ENCODE data around the gene LYPD5. TPM values are rescaled to one million over a fixed set of nuclear protein-coding genes. Genes with fewer than 3 reads are reported as not detected.

LYPD5 gene, protein sequence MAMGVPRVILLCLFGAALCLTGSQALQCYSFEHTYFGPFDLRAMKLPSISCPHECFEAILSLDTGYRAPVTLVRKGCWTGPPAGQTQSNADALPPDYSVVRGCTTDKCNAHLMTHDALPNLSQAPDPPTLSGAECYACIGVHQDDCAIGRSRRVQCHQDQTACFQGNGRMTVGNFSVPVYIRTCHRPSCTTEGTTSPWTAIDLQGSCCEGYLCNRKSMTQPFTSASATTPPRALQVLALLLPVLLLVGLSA
- total RNA-seq (2022; extraction: Qiagen RNA extraction) = 0.09 to 0.32 TPM (median 0.16 TPM) in 5 replicates

DNA sequence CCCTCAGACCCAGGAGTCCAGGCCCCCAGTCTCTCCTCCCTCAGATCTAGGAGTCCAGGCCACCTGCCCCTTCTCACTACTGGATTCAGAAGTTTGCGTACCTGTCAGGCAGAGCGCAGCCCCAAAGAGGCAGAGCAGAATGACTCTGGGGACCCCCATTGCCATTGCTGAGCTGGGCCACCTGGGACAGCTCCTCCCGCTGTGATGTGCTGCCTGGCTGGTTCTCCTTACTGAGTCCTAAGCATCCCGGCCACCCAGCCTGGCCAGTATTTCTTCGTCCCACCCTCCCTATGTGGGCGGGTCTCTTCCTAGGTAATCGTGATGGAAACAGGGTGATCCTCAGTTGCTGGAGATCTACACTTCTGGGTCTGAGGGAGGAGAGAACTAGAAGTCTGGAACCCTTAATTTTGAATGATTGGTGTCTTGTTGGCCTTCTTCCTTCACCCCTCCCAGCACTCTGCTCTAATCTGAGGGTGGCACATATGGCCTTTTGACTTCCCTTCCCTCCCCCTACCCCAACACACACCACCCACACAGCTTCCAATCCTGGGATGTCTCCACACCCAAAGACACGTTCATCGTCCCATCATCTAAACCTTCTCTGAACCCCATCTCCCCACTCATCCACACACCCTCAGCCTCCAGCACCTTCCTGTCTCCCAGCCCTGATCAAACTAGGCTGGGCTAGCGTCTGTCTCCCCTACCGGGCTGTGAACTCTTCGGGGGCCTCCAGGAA lies at the start of gene LYPD5:
Gene LYPD5, minus strand, starts transcription at position 232 of the 736 bp plus-strand sequence. Its CDS starts 67 bp downstream, at position 165.

DNA sequence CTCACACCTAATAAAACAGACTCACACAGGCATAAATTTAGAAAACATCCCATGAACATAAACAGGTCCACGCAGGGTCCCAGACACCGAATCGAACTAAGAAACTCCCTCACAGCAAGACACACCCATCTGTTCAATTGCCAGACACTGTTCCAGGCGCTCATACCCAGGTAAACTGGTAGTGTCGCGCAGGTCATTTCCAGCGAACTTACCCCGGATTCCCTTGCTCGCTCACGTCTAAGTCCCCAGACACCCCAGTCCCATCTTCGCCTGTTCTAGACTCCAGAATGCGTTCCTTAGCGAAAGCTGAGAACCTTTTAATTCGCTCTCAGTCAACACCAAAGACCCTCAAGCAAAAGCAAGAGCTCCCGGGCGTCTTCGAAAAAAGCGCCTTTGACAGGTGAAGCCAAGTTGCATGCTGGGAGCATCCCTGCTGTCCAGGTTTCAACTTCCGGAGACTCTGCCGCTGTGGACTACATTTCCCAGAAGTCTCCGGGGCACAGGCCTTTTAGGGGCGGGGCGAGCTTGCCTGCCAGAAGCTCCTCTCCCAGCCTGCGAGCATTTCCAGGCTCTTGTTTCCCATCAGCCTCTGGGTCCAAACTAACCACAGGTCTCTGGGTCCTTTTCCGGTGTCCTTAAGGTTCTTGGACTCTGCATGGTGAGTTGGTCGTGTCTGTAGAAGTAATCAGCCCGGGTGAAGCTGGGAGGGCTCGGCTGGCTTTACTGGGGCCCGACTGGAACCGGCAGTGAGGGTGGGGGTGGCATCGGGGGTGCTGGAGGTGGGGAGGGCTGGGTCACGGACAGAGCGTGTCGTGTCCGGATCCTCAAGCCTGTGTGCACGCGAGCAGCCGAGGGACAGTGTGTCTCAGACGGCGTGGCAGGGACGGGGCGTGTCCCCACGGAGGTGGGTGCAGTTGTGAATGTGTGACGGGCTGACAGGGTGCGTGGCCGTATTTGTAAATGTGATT lies 24.8 kb upstream of the LYPD5 start, which contains the start of gene ZNF283:
Gene ZNF283, plus strand, starts transcription at position 535 of the 968 bp plus-strand sequence. CDS start 6,184 bp downstream, outside the sequence.

DNA sequence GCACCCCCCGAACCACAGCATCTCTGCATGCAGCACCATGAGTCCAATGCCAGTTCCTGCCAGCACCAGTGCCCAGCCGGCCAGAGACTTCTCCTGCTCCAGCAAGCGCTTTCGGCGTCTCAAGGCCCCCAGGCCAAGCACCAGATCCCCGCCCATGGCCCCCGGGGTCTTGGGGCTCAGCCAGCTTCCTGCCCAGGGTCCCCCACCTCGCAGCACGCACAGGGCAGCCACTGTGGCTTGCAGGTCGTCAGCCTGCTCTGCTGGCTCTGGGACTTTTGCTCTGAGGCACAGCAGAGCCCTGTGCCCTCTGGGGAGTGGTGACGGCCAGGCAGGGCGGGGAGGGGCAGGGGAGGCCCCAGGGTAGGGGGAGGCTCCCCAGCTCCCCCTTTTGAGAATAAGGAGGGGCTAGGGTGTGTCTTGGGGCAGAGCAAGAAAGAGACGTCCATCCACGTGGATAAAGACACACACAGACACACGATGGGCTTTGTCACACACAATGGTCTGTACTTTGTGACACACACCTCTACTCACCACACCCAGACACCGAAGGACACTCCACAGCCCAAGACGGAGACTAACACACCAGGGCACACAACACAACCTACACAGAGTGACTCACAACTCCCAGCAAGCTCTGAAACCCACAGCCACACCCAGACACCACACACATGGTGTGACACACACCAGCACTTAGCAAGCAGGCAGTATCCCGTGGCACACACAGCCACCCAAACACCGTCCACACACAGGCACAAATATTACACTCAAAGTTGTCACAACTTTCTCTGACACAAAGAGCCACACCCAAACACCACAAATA lies 21.3 kb downstream of the LYPD5 start, which contains the start of gene KCNN4:
Gene KCNN4, minus strand, starts transcription at position 268 of the 820 bp plus-strand sequence. Its CDS starts 112 bp downstream, at position 156.

DNA sequence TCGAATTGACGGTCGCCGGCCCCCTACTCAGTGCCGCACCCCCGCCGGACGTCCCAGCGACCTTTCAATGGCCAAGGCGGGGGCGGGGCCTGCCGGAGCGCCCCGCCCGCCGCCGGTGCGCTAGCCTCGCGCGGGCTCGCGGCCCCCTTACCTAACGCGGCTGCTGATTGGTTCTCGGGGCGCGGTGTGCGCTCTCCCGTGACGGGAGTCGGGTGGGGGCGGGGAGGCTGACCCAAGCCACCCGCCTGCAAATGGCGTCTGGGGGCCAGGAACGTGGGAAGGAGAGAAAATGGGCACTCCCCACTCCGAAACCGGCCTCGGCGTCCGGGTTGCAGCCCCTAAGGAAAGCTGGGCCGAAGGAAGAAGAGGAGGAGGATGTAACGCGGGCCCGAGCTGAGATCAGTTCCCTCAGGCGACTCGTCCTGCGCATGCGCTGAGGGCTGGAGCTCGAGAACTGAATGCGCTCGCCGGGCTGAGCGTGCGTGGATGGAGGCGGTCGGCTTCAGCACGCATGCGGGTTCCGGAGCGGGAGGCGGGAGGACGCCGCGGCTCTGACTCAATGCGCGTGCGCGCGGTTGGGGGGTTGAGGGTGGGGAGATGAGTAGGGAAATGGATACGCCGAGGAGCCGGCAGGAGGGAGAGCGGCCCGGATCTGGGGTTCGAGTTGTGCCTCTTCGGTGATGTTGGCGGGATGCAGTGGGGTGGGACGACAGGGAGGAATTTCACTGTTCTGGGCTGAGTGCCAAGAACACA lies 47.6 kb downstream of the LYPD5 start, which contains the start of gene SMG9:
Gene SMG9, minus strand, starts transcription at position 460 of the 753 bp plus-strand sequence. CDS start 4,221 bp downstream, outside the sequence.

Other genes with a start within 250 kb of the LYPD5 start
- 27.5 to 31.4 TPM (median 30.2 TPM) in 5 replicates for gene XRCC1, start 226.9 kb downstream of the LYPD5 start, total RNA-seq (2022; extraction: Qiagen RNA extraction)
- 0.12 to 0.39 TPM (median 0.25 TPM) in 3 of 5 replicates, not detected in the others for gene PINLYP, start 226.6 kb downstream of the LYPD5 start, total RNA-seq (2022; extraction: Qiagen RNA extraction)
- 6.4 to 7.0 TPM (median 6.7 TPM) in 5 replicates for gene IRGQ, start 206.3 kb downstream of the LYPD5 start, total RNA-seq (2022; extraction: Qiagen RNA extraction)
- 13.0 to 19.7 TPM (median 18.2 TPM) in 5 replicates for gene ZNF576, start 205.9 kb downstream of the LYPD5 start, total RNA-seq (2022; extraction: Qiagen RNA extraction)
- gene SRRM5, start 190.4 kb downstream of the LYPD5 start, total RNA-seq (2022; extraction: Qiagen RNA extraction) = 0.43 to 1.1 TPM (median 0.86 TPM) in 5 replicates
- 44.9 to 64.0 TPM (median 60.7 TPM) in 5 replicates for gene ZNF428, start 182.8 kb downstream of the LYPD5 start, total RNA-seq (2022; extraction: Qiagen RNA extraction)
- 8.1 to 9.2 TPM (median 8.7 TPM) in 5 replicates for gene CADM4, start 162.6 kb downstream of the LYPD5 start, total RNA-seq (2022; extraction: Qiagen RNA extraction)
- 49.6 to 58.0 TPM (median 52.8 TPM) in 5 replicates for gene PLAUR, start 132.3 kb downstream of the LYPD5 start, total RNA-seq (2022; extraction: Qiagen RNA extraction)
- gene IRGC, start 86.4 kb downstream of the LYPD5 start, total RNA-seq (2022; extraction: Qiagen RNA extraction) = not detected in 5 replicates
- 39.2 to 70.8 TPM (median 56.3 TPM) in 5 replicates for gene SMG9, start 47.5 kb downstream of the LYPD5 start, total RNA-seq (2022; extraction: Qiagen RNA extraction)
- gene KCNN4, start 21.5 kb downstream of the LYPD5 start, total RNA-seq (2022; extraction: Qiagen RNA extraction) = 35.0 to 49.2 TPM (median 46.8 TPM) in 5 replicates
- 4.8 to 6.8 TPM (median 6.3 TPM) in 5 replicates for gene ZNF283, start 24.9 kb upstream of the LYPD5 start, total RNA-seq (2022; extraction: Qiagen RNA extraction)
- 0.16 to 0.34 TPM (median 0.33 TPM) in 5 replicates for gene ZNF404, start 81.5 kb upstream of the LYPD5 start, total RNA-seq (2022; extraction: Qiagen RNA extraction)
- 9.1 to 12.0 TPM (median 10.8 TPM) in 5 replicates for gene ZNF45, start 132.8 kb upstream of the LYPD5 start, total RNA-seq (2022; extraction: Qiagen RNA extraction)
- gene ZNF221, start 148.8 kb upstream of the LYPD5 start, total RNA-seq (2022; extraction: Qiagen RNA extraction) = 0.38 to 0.77 TPM (median 0.64 TPM) in 5 replicates
- gene ZNF155, start 181.7 kb upstream of the LYPD5 start, total RNA-seq (2022; extraction: Qiagen RNA extraction) = 2.5 to 4.0 TPM (median 3.0 TPM) in 5 replicates
- gene ZNF230, start 200.5 kb upstream of the LYPD5 start, total RNA-seq (2022; extraction: Qiagen RNA extraction) = 2.2 to 3.2 TPM (median 2.6 TPM) in 5 replicates
- 3.1 to 3.9 TPM (median 3.6 TPM) in 5 replicates for gene ZNF222, start 222.9 kb upstream of the LYPD5 start, total RNA-seq (2022; extraction: Qiagen RNA extraction)
- gene ZNF223, start 249.6 kb upstream of the LYPD5 start, total RNA-seq (2022; extraction: Qiagen RNA extraction) = 1.8 to 3.5 TPM (median 2.4 TPM) in 5 replicates

Data from A549 treated with dexamethasone at 1 μM for 4 hours (cell line).